Measurements from ENCODE around the gene TIMM44. TPM values are rescaled to one million over a fixed set of nuclear protein-coding genes. Genes with fewer than 3 reads are reported as not detected.
A peak's percentile ranks its signal among the peaks of the same experiment; 100 is the strongest.

TIMM44 gene
- total and polyA plus RNA-seq, 4 donors: 17.7 to 35.8 (median 26.6) TPM

GRCh38 chr19:7982103-7982502 is 38.6 kb upstream of the TIMM44 start:
- no peak overlapping the region for H3K27ac ChIP-seq (ENCODE audit: low read depth in 1 of 2, low read length in 2 of 2)
- WGBS: 79% methylated on average over 10 of the region's 10 CpGs

GRCh38 chr19:7981661-7982060 is 38.2 kb upstream of the TIMM44 start:
- Histone ChIP-seq H3K9ac (ENCODE audit: low read depth in 1 of 2, low read length in 2 of 2) (no peak overlapping the region), H3K4me1 (ENCODE audit: control insufficient read depth in 4 of 4, insufficient read depth in 4 of 4, low read length in 3 of 4) (peaks cover 16 to 55% (median 38%) of the 10 kb centered on the region in 4 donors), H3K9me3 (ENCODE audit: control insufficient read depth in 4 of 4, low read length in 3 of 4) (no peaks in the 10 kb centered on the region), H3K4me3 (ENCODE audit: low read depth in 1 of 3, low read length in 3 of 3) (no peak overlapping the region), H3K27me3 (ENCODE audit: control insufficient read depth in 4 of 4, insufficient read depth in 4 of 4, low read length in 3 of 4) (no peaks in the 10 kb centered on the region), H3K36me3 (ENCODE audit: control insufficient read depth in 4 of 4, insufficient read depth in 3 of 4, low read depth in 1 of 4, low read length in 3 of 4) (peaks cover 0 to 13% (median 8%) of the 10 kb centered on the region in 4 donors), H3K27ac (ENCODE audit: low read depth in 1 of 2, low read length in 2 of 2) (no peak overlapping the region)
- WGBS: 94% methylated on average over 7 of the region's 7 CpGs
- TF ChIP-seq ATF3 (IDR thresholded peaks at IDR 0.05) (no peak), FOXA2 (IDR thresholded peaks at IDR 0.05) (no peak), ZBTB33 (IDR thresholded peaks at IDR 0.05) (no peak)
- no peak for DNase-seq (ENCODE audit: low spot score)

More at GRCh38 chr19:7982103-7982502, 38.6 kb upstream of the TIMM44 start:
- no peak for TF ChIP-seq SP1 (IDR thresholded peaks at IDR 0.05)
- peak; percentile 13 to 37 for TF ChIP-seq HNF4A (conservative IDR thresholded peaks at IDR 0.05)
- no peak overlapping the region for H3K4me3 ChIP-seq (ENCODE audit: low read depth in 1 of 3, low read length in 3 of 3)
- H3K4me1 ChIP-seq (ENCODE audit: control insufficient read depth in 4 of 4, insufficient read depth in 4 of 4, low read length in 3 of 4): peaks cover 16 to 55% (median 38%) of the 10 kb centered on the region in 4 donors
- no peaks in the 10 kb centered on the region for H3K9me3 ChIP-seq (ENCODE audit: control insufficient read depth in 4 of 4, low read length in 3 of 4)
- no peak for DNase-seq (ENCODE audit: low spot score)
- no peak overlapping the region for H3K9ac ChIP-seq (ENCODE audit: low read depth in 1 of 2, low read length in 2 of 2)
- peaks cover 0 to 11% (median 8%) of the 10 kb centered on the region in 4 donors for H3K36me3 ChIP-seq (ENCODE audit: control insufficient read depth in 4 of 4, insufficient read depth in 3 of 4, low read depth in 1 of 4, low read length in 3 of 4)
- H3K27me3 ChIP-seq (ENCODE audit: control insufficient read depth in 4 of 4, insufficient read depth in 4 of 4, low read length in 3 of 4): no peaks in the 10 kb centered on the region

- Histone ChIP-seq H3K9me3 (ENCODE audit: control insufficient read depth in 4 of 4, low read length in 3 of 4) (no peaks in the 10 kb centered on the region), H3K36me3 (ENCODE audit: control insufficient read depth in 4 of 4, insufficient read depth in 3 of 4, low read depth in 1 of 4, low read length in 3 of 4) (peaks cover 0 to 13% (median 8%) of the 10 kb centered on the region in 4 donors), H3K9ac (ENCODE audit: low read depth in 1 of 2, low read length in 2 of 2) (no peak overlapping the region), H3K4me3 (ENCODE audit: low read depth in 1 of 3, low read length in 3 of 3) (no peak overlapping the region), H3K27ac (ENCODE audit: low read depth in 1 of 2, low read length in 2 of 2) (no peak overlapping the region), H3K4me1 (ENCODE audit: control insufficient read depth in 4 of 4, insufficient read depth in 4 of 4, low read length in 3 of 4) (peaks cover 16 to 51% (median 38%) of the 10 kb centered on the region in 4 donors), H3K27me3 (ENCODE audit: control insufficient read depth in 4 of 4, insufficient read depth in 4 of 4, low read length in 3 of 4) (no peaks in the 10 kb centered on the region)
- 68% methylated on average over 7 of the region's 7 CpGs for WGBS
- TF ChIP-seq MAX (IDR thresholded peaks at IDR 0.05) (no peak), REST (IDR thresholded peaks at IDR 0.05) (no peak), HNF4A (conservative IDR thresholded peaks at IDR 0.05) (no peak), RAD21 (IDR thresholded peaks at IDR 0.05) (no peak), FOXA1 (IDR thresholded peaks at IDR 0.05) (no peak), GABPA (IDR thresholded peaks at IDR 0.05 in 1 of 2, conservative IDR thresholded peaks at IDR 0.05 in 1 of 2) (no peak)
- DNase-seq (ENCODE audit: low spot score): no peak
Observed at GRCh38 chr19:7981199-7981598, 37.7 kb upstream of the TIMM44 start.
